Hypothalamus (tissue), 51 donors: ENCODE data around the gene ESRRA.
A peak's percentile ranks its signal among the peaks of the same experiment; 100 is the strongest.

Source experiments
- DNase-seq, 51 donors: peaks; one replicate each; lab custom pipeline; 2025; lab: John Stamatoyannopoulos, UW

Gene ESRRA

GRCh38 chr11:64344787-64345186 lies 39.5 kb downstream of the ESRRA start:
- DNase-seq: no peak

GRCh38 chr11:64347193-64347867 lies 42.0 kb downstream of the ESRRA start:
- no peak for DNase-seq

- DNase-seq: peak in 2 of 51 donors; percentile 7 to 27
Measured at GRCh38 chr11:64348383-64349024, 43.2 kb downstream of the ESRRA start.

GRCh38 chr11:64349025-64349387 lies 43.7 kb downstream of the ESRRA start:
- DNase-seq: no peak

GRCh38 chr11:64349404-64349803 lies 44.1 kb downstream of the ESRRA start:
- no peak for DNase-seq

- DNase-seq: no peak
Measured at GRCh38 chr11:64351136-64351631, 45.9 kb downstream of the ESRRA start.

GRCh38 chr11:64352099-64352994 lies 47.0 kb downstream of the ESRRA start:
- DNase-seq: no peak

- DNase-seq: peak in 1 of 51 donors; percentile 17
Measured at GRCh38 chr11:64352995-64353714, 47.8 kb downstream of the ESRRA start.

GRCh38 chr11:64353715-64354506 lies 48.6 kb downstream of the ESRRA start:
- no peak for DNase-seq

- peak in 44 of 51 donors; percentile 17 to 83 (median 60) for DNase-seq
Measured at GRCh38 chr11:64355078-64355940, 50.0 kb downstream of the ESRRA start.

- no peak for DNase-seq
Measured at GRCh38 chr11:64356498-64357411, 51.4 kb downstream of the ESRRA start.

GRCh38 chr11:64357446-64357845 lies 52.1 kb downstream of the ESRRA start:
- DNase-seq: no peak

- no peak for DNase-seq
Measured at GRCh38 chr11:64357904-64358535, 52.7 kb downstream of the ESRRA start.

- peak in 1 of 51 donors; percentile 73 for DNase-seq
Measured at GRCh38 chr11:64358536-64358906, 53.2 kb downstream of the ESRRA start.

GRCh38 chr11:64358907-64359711 lies 53.8 kb downstream of the ESRRA start, which contains the start of gene RPS6KA4:
TSS of gene RPS6KA4 (plus strand) at chr11:64359162. CDS start at chr11:64359236, 74 bp downstream.
- peak in 35 of 51 donors; percentile 9 to 77 (median 53) for DNase-seq
